ENCODE results near the gene ZZZ3. TPM values are rescaled to one million over a fixed set of nuclear protein-coding genes. Genes with fewer than 3 reads are reported as not detected.
"Not testable (repeated sequence)": the region's sequence is repeated elsewhere in the genome, so short reads cannot be mapped to it uniquely, and the experiment has no call there.

Gene ZZZ3
- polyA plus RNA-seq, 1 experiment: 14.4 TPM

DNA sequence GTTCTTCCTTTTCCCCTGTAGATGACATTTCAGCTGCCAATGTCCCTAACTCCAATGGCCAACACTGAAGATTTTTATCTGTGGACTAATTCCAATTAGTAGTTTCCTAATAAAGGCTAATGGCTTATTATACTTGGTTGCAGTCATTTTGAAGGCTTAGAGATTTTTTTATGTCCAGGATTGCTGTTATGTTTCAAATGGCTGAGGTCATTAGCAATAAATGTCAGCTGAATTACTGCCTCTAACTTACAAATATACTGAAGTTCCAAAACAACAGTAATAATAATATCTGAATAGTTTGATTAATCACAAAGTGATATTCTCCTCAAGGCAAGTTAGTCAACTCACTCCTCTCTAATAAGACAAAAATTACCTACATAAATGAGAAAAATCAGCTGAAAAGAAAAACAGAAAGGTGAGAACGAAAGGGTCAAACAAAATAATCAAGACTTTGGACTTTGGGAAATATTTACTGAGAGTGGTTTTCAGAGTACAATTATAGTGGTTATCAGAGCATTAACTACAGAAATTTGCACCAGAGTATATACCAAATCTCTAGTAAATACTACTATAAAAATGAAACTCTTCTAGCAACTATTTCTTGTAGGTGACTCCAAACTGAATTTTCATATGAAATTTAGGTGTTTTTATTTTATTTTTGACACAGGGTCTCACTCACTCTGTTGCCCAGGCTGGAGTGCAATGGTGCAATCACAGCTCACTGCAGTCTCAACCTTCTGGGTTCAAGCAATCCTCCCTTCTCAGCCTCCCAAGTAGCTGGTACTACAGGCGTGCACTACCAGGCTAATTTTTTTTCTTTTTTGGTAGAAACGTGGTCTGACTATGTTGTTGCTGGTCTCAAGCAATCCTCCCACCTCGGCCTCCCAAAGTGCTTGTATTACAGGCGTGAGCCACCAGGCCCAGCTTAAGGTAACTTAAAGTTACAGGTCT lies 3.5 kb downstream of the ZZZ3 start:
- POLR2A ChIA-PET: interaction anchor here (0.6 kb wide), 1 partner anchor 142 kb away, joined by 3 read pairs; no protein-coding TSS in a partner anchor
- Histone ChIP-seq H3K4me3 (ENCODE audit: low read depth, low read length) (no peak overlapping the region), H3K36me3 (ENCODE audit: control insufficient read depth, insufficient read depth, low read length) (no peaks in the 10 kb centered on the region), H3K27me3 (ENCODE audit: control insufficient read depth, insufficient read depth, low read length) (no peaks in the 10 kb centered on the region)
- TF ChIP-seq, protein P1, sequence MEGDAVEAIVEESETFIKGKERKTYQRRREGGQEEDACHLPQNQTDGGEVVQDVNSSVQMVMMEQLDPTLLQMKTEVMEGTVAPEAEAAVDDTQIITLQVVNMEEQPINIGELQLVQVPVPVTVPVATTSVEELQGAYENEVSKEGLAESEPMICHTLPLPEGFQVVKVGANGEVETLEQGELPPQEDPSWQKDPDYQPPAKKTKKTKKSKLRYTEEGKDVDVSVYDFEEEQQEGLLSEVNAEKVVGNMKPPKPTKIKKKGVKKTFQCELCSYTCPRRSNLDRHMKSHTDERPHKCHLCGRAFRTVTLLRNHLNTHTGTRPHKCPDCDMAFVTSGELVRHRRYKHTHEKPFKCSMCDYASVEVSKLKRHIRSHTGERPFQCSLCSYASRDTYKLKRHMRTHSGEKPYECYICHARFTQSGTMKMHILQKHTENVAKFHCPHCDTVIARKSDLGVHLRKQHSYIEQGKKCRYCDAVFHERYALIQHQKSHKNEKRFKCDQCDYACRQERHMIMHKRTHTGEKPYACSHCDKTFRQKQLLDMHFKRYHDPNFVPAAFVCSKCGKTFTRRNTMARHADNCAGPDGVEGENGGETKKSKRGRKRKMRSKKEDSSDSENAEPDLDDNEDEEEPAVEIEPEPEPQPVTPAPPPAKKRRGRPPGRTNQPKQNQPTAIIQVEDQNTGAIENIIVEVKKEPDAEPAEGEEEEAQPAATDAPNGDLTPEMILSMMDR (IDR thresholded peaks at IDR 0.05; ENCODE audit: insufficient read depth, low read depth, low read length): no peak
- CTCF ChIA-PET: no interaction called here
- no peak for DNase-seq (ENCODE audit: low read depth)

DNA sequence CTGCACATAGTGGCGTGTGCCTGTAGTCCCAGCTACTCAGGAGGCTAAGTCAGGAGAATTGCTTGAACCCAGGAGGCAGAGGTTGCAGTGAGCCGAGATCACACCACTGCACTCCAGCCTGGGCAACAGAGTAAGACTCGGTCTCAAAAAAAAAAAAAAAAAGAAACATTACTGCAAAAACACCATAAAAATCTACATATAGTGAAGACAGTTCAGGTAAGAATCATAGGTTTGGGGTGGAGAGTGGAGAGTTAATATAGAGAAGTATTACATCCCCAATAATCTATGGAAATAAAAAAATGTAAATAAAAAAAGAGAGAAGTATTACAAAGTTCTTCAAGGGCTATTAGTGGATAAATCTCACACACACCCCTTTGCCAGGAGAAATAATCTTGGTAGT lies 7.7 kb downstream of the ZZZ3 start:
- POLR2A ChIA-PET; CTCF ChIA-PET; H3K4me3 ChIP-seq (ENCODE audit: low read depth, low read length); DNase-seq (ENCODE audit: low read depth); H3K36me3 ChIP-seq (ENCODE audit: control insufficient read depth, insufficient read depth, low read length); H3K27me3 ChIP-seq (ENCODE audit: control insufficient read depth, insufficient read depth, low read length): not testable (repeated sequence)

- DNase-seq (ENCODE audit: low read depth): peak; percentile 32
- TF ChIP-seq, protein P1 (IDR thresholded peaks at IDR 0.05; ENCODE audit: insufficient read depth, low read depth, low read length): no peak
- H3K4me3 ChIP-seq (ENCODE audit: low read depth, low read length): no peak overlapping the region
- H3K27me3 ChIP-seq (ENCODE audit: control insufficient read depth, insufficient read depth, low read length): no peaks in the 10 kb centered on the region
- H3K36me3 ChIP-seq (ENCODE audit: control insufficient read depth, insufficient read depth, low read length): no peaks in the 10 kb centered on the region
- ChIA-PET CTCF (no interaction called here), POLR2A (interaction anchor here (0.6 kb wide), 3 partner anchors 168 to 631 kb away, joined by 3 to 16 read pairs (median 5); no protein-coding TSS in a partner anchor)
These were observed 8.6 kb downstream of the ZZZ3 start for GRCh38 chr1:77673716-77674355.

DNA sequence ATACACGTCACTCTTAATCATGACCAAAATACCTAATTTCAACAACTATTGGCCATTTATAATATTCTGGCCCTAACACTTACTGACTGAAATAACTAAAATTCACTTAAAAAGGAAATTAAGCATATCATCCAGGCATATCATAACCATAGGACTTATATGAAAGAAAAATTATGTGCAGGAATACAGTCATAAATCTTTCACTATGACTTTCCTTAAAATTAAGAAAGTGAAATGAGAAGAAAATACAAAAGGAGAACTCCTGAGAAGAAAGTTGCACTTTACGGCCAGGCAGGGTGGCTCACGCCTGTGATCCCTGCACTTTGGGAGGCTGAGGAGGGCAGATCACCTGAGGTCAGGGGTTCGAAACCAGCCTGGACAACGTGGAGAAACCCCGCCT lies 9.4 kb downstream of the ZZZ3 start:
- TF ChIP-seq, protein P1 (IDR thresholded peaks at IDR 0.05; ENCODE audit: insufficient read depth, low read depth, low read length): no peak
- POLR2A ChIA-PET: no interaction called here
- Histone ChIP-seq H3K36me3 (ENCODE audit: control insufficient read depth, insufficient read depth, low read length) (no peaks in the 10 kb centered on the region), H3K4me3 (ENCODE audit: low read depth, low read length) (no peak overlapping the region), H3K27me3 (ENCODE audit: control insufficient read depth, insufficient read depth, low read length) (no peaks in the 10 kb centered on the region)
- no peak for DNase-seq (ENCODE audit: low read depth)
- CTCF ChIA-PET: interaction anchor here (1.2 kb wide), 1 partner anchor 21 kb away, joined by 3 read pairs; no protein-coding TSS in a partner anchor

GRCh38 chr1:77672374-77672773 lies 10.1 kb downstream of the ZZZ3 start:
- POLR2A ChIA-PET: no interaction called here
- CTCF ChIA-PET: interaction anchor here (0.6 to 1.2 kb wide), 2 partner anchors 22 to 91 kb away, joined by 3 read pairs; no protein-coding TSS in a partner anchor

More at GRCh38 chr1:77672374-77672773, 10.1 kb downstream of the ZZZ3 start:
- Histone ChIP-seq H3K4me3 (ENCODE audit: low read depth, low read length) (peak overlapping the region; percentile 11; the same call in 1 of the 2 replicates), H3K36me3 (ENCODE audit: control insufficient read depth, insufficient read depth, low read length) (no peaks in the 10 kb centered on the region), H3K27me3 (ENCODE audit: control insufficient read depth, insufficient read depth, low read length) (no peaks in the 10 kb centered on the region)
- TF ChIP-seq, protein P1 (IDR thresholded peaks at IDR 0.05; ENCODE audit: insufficient read depth, low read depth, low read length): no peak
- no peak for DNase-seq (ENCODE audit: low read depth)

Data from BJ (cell line).